HUES64 (cell line): Measurements from ENCODE around the gene HECTD4.
A peak's percentile ranks its signal among the peaks of the same experiment; 100 is the strongest.

Experiments
- H3K27ac ChIP-seq: 2 replicates; pipeline ENCODE4 v1.7.0; 2013; ENCODE audit warnings: low read depth, low read length, inconsistent platforms
- H3K27me3 ChIP-seq: 2 replicates; pipeline ENCODE4 v1.6.1; 2013; ENCODE audit warnings: mild to moderate bottlenecking, low read length; ENCODE audit not compliant: insufficient read depth
- H3K36me3 ChIP-seq: 2 replicates; pipeline ENCODE4 v1.6.1; 2013; ENCODE audit warnings: mild to moderate bottlenecking, low read length; ENCODE audit not compliant: insufficient read depth
- H3K4me1 ChIP-seq: 2 replicates; pipeline ENCODE4 v1.6.1; 2013; ENCODE audit warnings: mild to moderate bottlenecking, low read length, moderate library complexity; ENCODE audit not compliant: insufficient read depth
- H3K4me3 ChIP-seq: 2 replicates; pipeline ENCODE4 v1.5.1; 2013; ENCODE audit warnings: mild to moderate bottlenecking, low read length, moderate library complexity
- H3K9ac ChIP-seq: 2 replicates; pipeline ENCODE4 v1.6.1; 2013; ENCODE audit warnings: mild to moderate bottlenecking, low read depth, low read length
- H3K9me3 ChIP-seq: 2 replicates; pipeline ENCODE4 v1.6.1; 2013; ENCODE audit warnings: low read depth, low read length; ENCODE audit not compliant: insufficient read depth
- WGBS: fragments of 150-250, 120-280 bp; methylation state at CpG from one replicate; pipeline ENCODE4 v1.1.7; 2013; ENCODE audit warnings: missing lambda C conversion rate; 5-methylcytosine and 5-hydroxymethylcytosine counted together

HECTD4 gene

GRCh38 chr12:112148031-112148513 lies 234.2 kb downstream of the HECTD4 start:
- Histone ChIP-seq H3K9me3 (no peaks in the 10 kb centered on the region), H3K9ac (no peak overlapping the region), H3K4me3 (no peak overlapping the region), H3K27me3 (no peaks in the 10 kb centered on the region), H3K27ac (no peak overlapping the region), H3K36me3 (peaks cover 87% of the 10 kb centered on the region), H3K4me1 (no peaks in the 10 kb centered on the region)
- 95% methylated on average over 3 of the region's 3 CpGs for WGBS

- Histone ChIP-seq H3K9ac (no peak overlapping the region), H3K4me3 (no peak overlapping the region), H3K36me3 (peaks cover 84% of the 10 kb centered on the region), H3K9me3 (no peaks in the 10 kb centered on the region), H3K27ac (no peak overlapping the region), H3K27me3 (no peaks in the 10 kb centered on the region), H3K4me1 (no peaks in the 10 kb centered on the region)
- WGBS = 93% methylated on average over 1 of the region's 1 CpG
Measured at GRCh38 chr12:112146123-112146522, 236.1 kb downstream of the HECTD4 start.

GRCh38 chr12:112140728-112141127 lies 241.5 kb downstream of the HECTD4 start:
- no peak overlapping the region for H3K27ac ChIP-seq
- WGBS = 96% methylated on average over 5 of the region's 5 CpGs
- H3K27me3 ChIP-seq = no peaks in the 10 kb centered on the region
- no peaks in the 10 kb centered on the region for H3K4me1 ChIP-seq
- no peaks in the 10 kb centered on the region for H3K9me3 ChIP-seq
- peaks cover 69% of the 10 kb centered on the region for H3K36me3 ChIP-seq
- no peak overlapping the region for H3K9ac ChIP-seq
- no peak overlapping the region for H3K4me3 ChIP-seq

- no peak overlapping the region for H3K4me3 ChIP-seq
- no peaks in the 10 kb centered on the region for H3K9me3 ChIP-seq
- no peak overlapping the region for H3K27ac ChIP-seq
- no peak overlapping the region for H3K9ac ChIP-seq
- 94% methylated on average over 3 of the region's 3 CpGs for WGBS
- no peaks in the 10 kb centered on the region; the same call in 1 of the 2 replicates for H3K4me1 ChIP-seq
- peaks cover 50% of the 10 kb centered on the region for H3K36me3 ChIP-seq
- no peaks in the 10 kb centered on the region for H3K27me3 ChIP-seq
Measured at GRCh38 chr12:112134731-112135130, 247.5 kb downstream of the HECTD4 start.

- H3K9ac ChIP-seq = no peak overlapping the region
- no peaks in the 10 kb centered on the region for H3K9me3 ChIP-seq
- H3K36me3 ChIP-seq = peaks cover 43% of the 10 kb centered on the region
- no peak overlapping the region for H3K27ac ChIP-seq
- H3K4me3 ChIP-seq = no peak overlapping the region
- no peaks in the 10 kb centered on the region; the same call in 1 of the 2 replicates for H3K4me1 ChIP-seq
- WGBS = 95% methylated on average over 5 of the region's 5 CpGs
- H3K27me3 ChIP-seq = no peaks in the 10 kb centered on the region
Measured at GRCh38 chr12:112133418-112133817, 248.8 kb downstream of the HECTD4 start.

GRCh38 chr12:112131686-112132085 lies 250.5 kb downstream of the HECTD4 start:
- WGBS = no CpG with 5 or more reads among the region's 1 CpG
- no peak overlapping the region for H3K27ac ChIP-seq

GRCh38 chr12:112130441-112130998 lies 251.7 kb downstream of the HECTD4 start:
- H3K4me1 ChIP-seq = peaks cover 5% of the 10 kb centered on the region; the same call in 1 of the 2 replicates
- 79% methylated on average over 2 of the region's 2 CpGs for WGBS
- peaks cover 29% of the 10 kb centered on the region for H3K36me3 ChIP-seq
- H3K27me3 ChIP-seq = no peaks in the 10 kb centered on the region
- H3K9me3 ChIP-seq = no peaks in the 10 kb centered on the region
- H3K9ac ChIP-seq = no peak overlapping the region
- no peak overlapping the region for H3K4me3 ChIP-seq
- H3K27ac ChIP-seq = no peak overlapping the region

More at GRCh38 chr12:112131686-112132085, 250.5 kb downstream of the HECTD4 start:
- Histone ChIP-seq H3K9me3 (no peaks in the 10 kb centered on the region), H3K27me3 (no peaks in the 10 kb centered on the region), H3K9ac (no peak overlapping the region), H3K36me3 (peaks cover 35% of the 10 kb centered on the region), H3K4me1 (no peaks in the 10 kb centered on the region; the same call in 1 of the 2 replicates), H3K4me3 (no peak overlapping the region)

GRCh38 chr12:112126911-112127310 lies 255.3 kb downstream of the HECTD4 start:
- no peaks in the 10 kb centered on the region for H3K9me3 ChIP-seq
- no peak overlapping the region for H3K27ac ChIP-seq
- peaks cover 12% of the 10 kb centered on the region for H3K4me1 ChIP-seq
- H3K36me3 ChIP-seq = peaks cover 14% of the 10 kb centered on the region
- H3K9ac ChIP-seq = no peak overlapping the region
- 92% methylated on average over 7 of the region's 7 CpGs for WGBS
- peak overlapping the region; percentile 14; the same call in 1 of the 2 replicates for H3K4me3 ChIP-seq
- H3K27me3 ChIP-seq = no peaks in the 10 kb centered on the region

- peaks cover 13% of the 10 kb centered on the region for H3K4me1 ChIP-seq
- H3K9ac ChIP-seq = peak overlapping the region; percentile 63
- no peak overlapping the region for H3K27ac ChIP-seq
- peak overlapping the region; percentile 67 for H3K4me3 ChIP-seq
- peaks cover 8% of the 10 kb centered on the region for H3K36me3 ChIP-seq
- H3K27me3 ChIP-seq = no peaks in the 10 kb centered on the region
- H3K9me3 ChIP-seq = no peaks in the 10 kb centered on the region
- WGBS = 5% methylated on average over 25 of the region's 25 CpGs
Measured at GRCh38 chr12:112126000-112126438, 256.2 kb downstream of the HECTD4 start.

- H3K4me1 ChIP-seq = peaks cover 13% of the 10 kb centered on the region
- H3K36me3 ChIP-seq = peaks cover 2% of the 10 kb centered on the region
- H3K9me3 ChIP-seq = no peaks in the 10 kb centered on the region
- H3K4me3 ChIP-seq = peak within 1 kb of the TSS; percentile 67
- H3K27ac ChIP-seq = no peak within 1 kb of the TSS
- H3K9ac ChIP-seq = peak within 1 kb of the TSS; percentile 63
- under 1% methylated on average over 63 of the region's 63 CpGs for WGBS
- H3K27me3 ChIP-seq = no peaks in the 10 kb centered on the region
Measured at GRCh38 chr12:112125250-112125999, 256.8 kb downstream of the HECTD4 start, which contains the start of gene TRAFD1. TRAFD1 (plus strand) TSS chr12:112125560; CDS start chr12:112130523, 4,963 bp downstream.

- no peaks in the 10 kb centered on the region for H3K9me3 ChIP-seq
- no peak overlapping the region for H3K9ac ChIP-seq
- peaks cover 13% of the 10 kb centered on the region for H3K4me1 ChIP-seq
- H3K27me3 ChIP-seq = no peaks in the 10 kb centered on the region
- peak overlapping the region; percentile 24; the same call in 1 of the 2 replicates for H3K4me3 ChIP-seq
- no CpG with 5 or more reads among the region's 1 CpG for WGBS
- H3K27ac ChIP-seq = no peak overlapping the region
- H3K36me3 ChIP-seq = no peaks in the 10 kb centered on the region
Measured at GRCh38 chr12:112124918-112125249, 257.3 kb downstream of the HECTD4 start.
